ENCODE results near the gene SUGCT.
"Not testable (repeated sequence)": the region's sequence is repeated elsewhere in the genome, so short reads cannot be mapped to it uniquely, and the experiment has no call there.

The SUGCT gene

GRCh38 chr7:40402661-40403060, 267.9 kb downstream of the SUGCT start:
- no peak for DNase-seq (ENCODE audit: low read depth in 2 of 2)

- no peak for DNase-seq (ENCODE audit: low read depth in 2 of 2)
These were observed 269.1 kb downstream of the SUGCT start for GRCh38 chr7:40403703-40404476.

DNA sequence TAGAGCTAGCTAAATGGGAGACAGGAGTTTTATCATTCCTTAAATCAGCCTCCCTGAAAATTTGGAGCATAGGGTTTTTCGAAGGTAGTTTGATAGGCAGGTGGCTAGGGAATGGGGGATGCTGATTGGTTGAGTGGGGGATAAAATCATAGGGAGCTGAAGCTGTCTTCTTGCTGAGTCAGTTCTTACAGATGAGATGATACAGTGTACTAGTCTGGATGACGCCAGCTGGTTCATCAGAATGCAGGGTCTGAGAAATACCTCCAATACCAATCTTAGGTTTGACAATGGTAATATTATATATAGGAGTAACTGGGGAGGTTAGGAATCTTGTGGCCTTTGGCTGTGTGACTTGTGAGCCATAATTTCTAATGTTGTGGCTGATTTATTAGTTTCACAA, 271.2 kb downstream of the SUGCT start:
- DNase-seq (ENCODE audit: low read depth in 2 of 2), result no peak

GRCh38 chr7:40412323-40412722, 277.5 kb downstream of the SUGCT start:
- no peak for DNase-seq (ENCODE audit: low read depth in 2 of 2)

DNA sequence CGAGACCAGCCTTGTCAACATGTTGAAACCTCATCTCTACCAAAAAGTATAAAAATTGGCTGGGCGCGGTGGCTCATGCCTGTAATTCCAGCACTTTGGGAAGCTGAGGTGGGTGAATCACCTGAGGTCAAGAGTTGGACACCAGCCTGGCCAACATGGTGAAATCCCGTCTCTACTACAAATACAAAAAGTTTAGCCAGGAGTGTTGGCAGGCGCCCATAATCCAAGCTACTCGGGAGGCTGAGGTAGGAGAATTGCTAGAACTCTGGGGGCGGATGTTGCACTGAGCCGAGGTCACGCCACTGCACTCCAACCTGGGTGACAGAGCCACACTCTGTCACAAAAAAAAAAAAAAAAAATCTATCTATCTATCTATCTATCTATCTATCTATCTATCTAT, 279.9 kb downstream of the SUGCT start:
- not testable (repeated sequence) for DNase-seq (ENCODE audit: low read depth in 2 of 2)

DNA sequence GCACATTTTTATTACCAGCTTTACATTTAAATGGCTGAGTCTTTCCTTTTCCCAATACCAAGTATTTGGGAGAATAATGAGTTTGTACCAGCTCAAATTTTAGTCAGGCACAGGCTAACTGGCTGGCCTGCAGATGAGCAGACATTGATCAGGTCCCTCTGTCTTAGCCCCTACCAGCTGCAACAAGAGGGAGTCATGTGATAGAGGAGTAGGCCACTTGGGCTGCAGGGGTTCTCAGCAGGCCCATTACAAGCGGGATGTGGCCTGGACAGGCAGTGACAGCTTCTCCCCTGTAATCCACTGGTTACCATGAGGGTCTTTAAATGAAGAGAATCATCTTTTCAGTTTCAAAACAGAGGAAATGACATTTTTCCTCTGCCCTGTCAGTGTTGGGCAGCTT, 283.6 kb downstream of the SUGCT start:
- DNase-seq (ENCODE audit: low read depth in 2 of 2), result no peak

- DNase-seq (ENCODE audit: low read depth in 2 of 2), result no peak
These were observed 284.2 kb downstream of the SUGCT start for GRCh38 chr7:40418983-40419382.

- no peak for DNase-seq (ENCODE audit: low read depth in 2 of 2)
These were observed 285.0 kb downstream of the SUGCT start for GRCh38 chr7:40419806-40420205.

GRCh38 chr7:40421433-40421832, 286.6 kb downstream of the SUGCT start:
- no peak for DNase-seq (ENCODE audit: low read depth in 2 of 2)

GRCh38 chr7:40425696-40426095, 290.9 kb downstream of the SUGCT start:
- DNase-seq (ENCODE audit: low read depth in 2 of 2), result no peak

- DNase-seq (ENCODE audit: low read depth in 2 of 2), result no peak
These were observed 293.6 kb downstream of the SUGCT start for GRCh38 chr7:40428421-40428820.

DNA sequence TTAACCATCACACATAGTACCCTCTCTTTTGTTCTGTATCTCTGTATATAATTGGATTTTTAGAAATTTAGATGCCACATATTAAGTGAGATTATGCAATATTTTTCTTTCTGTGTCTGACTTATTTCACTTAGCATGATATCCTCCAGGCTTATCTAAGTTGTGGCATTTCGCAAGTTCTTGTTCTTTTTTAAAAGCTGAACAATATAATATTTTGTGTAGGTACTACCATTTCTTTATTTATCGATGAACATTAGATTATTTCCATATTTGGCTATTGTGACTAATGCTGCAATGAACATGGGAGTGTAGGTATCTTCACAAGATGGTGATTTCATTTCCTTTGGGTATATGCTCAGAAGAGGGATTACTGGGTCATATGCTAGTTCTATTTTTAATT, 295.0 kb downstream of the SUGCT start:
- no peak for DNase-seq (ENCODE audit: low read depth in 2 of 2)

DNA sequence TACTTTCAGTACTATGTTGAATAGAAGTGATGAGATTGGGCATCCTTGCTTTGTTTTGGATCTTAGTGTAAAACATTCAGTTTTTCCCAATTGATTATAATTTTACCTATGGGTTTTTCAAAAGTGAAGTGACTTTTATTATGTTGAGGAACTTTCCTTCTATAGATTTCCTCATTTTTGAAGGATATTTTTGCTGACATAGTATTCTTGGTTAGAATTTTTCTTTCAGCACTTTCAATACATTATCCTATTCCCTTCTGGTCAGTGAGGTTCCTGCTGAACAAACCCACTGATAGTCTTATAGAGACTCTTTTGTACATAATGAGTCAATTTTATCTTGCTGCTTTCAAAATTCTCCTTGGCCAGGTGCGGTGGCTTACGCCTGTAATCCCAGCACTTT, 297.2 kb downstream of the SUGCT start:
- no peak for DNase-seq (ENCODE audit: low read depth in 2 of 2)

- no peak for DNase-seq (ENCODE audit: low read depth in 2 of 2)
These were observed 301.9 kb downstream of the SUGCT start for GRCh38 chr7:40436710-40437109.

DNA sequence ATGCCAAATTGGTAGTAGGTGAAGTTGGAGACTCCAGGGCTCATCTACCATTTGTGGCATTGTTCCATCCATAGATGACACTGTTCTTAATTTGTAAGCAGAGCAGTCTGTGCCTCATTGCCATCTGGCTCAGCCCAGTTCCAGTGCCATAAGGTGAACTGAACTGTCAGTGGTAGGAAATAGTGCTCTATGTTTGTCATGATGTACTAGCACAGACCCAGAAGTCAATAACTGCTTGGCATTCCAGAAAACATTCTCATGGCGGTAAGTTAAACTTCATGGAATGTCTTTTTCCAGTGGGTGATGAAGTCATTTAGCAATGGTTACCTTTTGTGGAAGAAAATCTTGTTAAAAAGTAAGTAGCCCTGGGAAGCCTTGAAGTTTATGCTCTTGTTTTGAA, 302.7 kb downstream of the SUGCT start:
- DNase-seq (ENCODE audit: low read depth in 2 of 2), result no peak

- DNase-seq (ENCODE audit: low read depth in 2 of 2), result no peak
These were observed 303.3 kb downstream of the SUGCT start for GRCh38 chr7:40437936-40438634.

DNA sequence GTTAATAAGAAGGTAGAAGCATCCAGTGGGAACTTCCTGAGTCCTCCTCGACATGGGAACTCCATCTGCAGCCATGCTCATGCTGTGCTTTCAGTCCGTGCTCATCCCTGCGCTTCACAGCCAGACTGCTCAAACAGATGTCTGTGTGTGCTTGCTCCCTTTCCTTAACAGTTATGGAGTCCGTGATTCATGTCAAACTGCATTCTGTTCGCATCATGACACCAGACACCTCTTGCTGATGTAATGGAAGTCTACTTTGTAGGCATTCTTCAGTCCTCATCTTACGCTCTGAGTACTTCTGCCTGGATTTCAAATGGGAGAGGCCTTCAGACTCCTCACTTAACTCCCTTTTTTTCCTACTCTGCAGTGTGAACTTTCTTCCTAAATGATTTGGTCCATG, 304.9 kb downstream of the SUGCT start:
- DNase-seq (ENCODE audit: low read depth in 2 of 2), result no peak

GRCh38 chr7:40447345-40447744, 312.5 kb downstream of the SUGCT start:
- DNase-seq (ENCODE audit: low read depth in 2 of 2), result no peak

- DNase-seq (ENCODE audit: low read depth in 2 of 2), result no peak
These were observed 320.7 kb downstream of the SUGCT start for GRCh38 chr7:40455485-40455884.

DNA sequence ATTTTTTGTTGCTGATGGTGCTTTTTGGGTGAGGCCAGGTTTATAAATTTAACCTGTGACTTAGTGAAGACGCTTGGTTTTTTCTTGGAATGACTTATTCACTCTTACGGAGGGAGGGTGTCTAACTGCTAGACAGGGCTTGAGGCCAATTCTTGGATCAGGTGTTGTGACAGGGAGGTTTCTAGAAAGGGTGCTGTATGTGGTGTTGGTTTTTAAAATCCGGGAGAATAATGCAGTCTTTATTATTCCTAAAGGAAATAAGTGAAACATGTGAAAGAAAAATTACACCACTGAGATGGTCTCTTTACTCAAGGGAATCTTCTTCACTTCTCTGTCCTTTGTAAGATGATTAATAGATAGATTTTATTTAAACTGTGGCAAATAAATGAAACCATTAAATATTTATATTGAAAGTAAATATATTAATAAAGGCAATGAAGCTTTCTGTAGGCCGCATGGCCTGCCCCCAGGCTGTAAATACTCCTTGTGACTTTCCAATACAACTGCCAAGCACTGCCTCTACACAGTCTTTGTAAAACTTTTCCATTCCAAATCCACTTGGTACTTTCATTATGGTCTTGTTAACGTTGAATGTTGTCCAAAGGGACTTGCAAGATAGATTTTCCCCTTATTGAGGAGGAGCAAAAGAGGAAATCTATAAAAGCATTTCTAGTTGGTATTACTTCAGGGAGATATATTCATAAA, 323.1 kb downstream of the SUGCT start:
- DNase-seq (ENCODE audit: low read depth in 2 of 2), result no peak

GRCh38 chr7:40463446-40463845, 328.6 kb downstream of the SUGCT start:
- DNase-seq (ENCODE audit: low read depth in 2 of 2), result no peak

DNA sequence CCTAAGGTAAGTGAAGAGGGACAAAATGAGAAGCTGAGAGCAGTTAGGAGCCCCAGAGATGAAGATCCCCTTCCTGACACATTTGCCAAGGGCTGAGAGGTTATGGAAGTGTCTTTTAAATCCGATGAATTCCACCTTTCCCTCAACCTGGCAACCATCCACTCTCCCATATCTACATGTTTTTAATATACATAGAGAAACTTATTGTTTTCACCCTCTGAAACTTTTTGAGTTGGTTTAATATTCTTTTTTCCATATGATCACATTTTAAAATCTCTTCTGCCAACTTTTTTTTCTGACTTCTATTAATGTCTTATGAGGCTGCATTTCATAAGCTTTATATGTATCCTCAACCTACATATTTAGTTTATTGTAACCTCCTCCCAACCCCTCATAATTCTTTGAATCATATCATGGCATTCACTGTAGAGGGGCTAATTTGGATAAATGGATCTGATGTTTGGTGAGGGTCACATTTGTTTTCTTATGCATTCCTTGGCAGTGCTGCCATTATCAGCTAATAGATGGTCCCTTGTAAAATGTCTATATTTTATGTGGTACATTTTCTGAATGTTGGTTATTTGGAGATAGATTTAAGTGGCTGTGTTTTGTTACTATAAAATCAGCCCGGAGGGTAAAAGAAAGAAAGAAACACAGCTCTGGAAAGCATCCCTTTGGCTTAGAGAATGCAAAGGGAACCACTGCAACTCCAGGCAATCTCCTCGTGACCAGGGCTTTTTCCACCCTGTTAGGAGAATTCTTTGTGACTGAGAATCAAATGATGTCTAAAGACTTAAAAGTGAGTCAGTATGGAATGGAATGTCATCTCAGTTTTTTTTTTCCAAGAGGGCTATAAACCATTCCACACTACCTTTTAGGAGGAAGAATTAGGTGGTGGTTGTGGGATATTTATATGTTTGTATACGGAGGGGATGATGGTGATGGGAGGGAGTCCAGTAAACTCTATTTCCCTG, 334.4 kb downstream of the SUGCT start:
- DNase-seq (ENCODE audit: low read depth in 2 of 2), result no peak
